Measurements from ENCODE around the gene ODC1.

The ODC1 gene

DNA sequence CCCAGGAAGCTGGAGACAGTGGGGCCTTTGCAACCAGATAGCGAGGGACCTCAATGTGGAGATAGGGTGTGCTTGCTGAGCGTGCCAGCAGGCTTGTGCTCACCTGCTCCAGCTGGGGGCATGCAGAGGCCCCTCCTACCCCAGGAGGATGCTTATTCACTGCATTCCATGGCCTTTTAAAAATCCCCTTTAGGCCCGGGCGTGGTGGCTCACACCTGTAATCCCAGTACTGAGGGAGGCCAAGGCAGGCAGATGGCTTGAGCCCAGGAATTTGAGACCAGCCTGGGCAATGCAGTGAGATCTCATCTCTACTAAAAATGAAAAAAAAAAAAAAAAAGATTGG lies 54.5 kb downstream of the ODC1 start:
- Histone ChIP-seq H3K4me3 (ENCODE audit: insufficient read depth, low read length, poor library complexity, severe bottlenecking) (no peak overlapping the region), H3K4me2 (ENCODE audit: low read depth, low read length, poor library complexity, severe bottlenecking) (no peak overlapping the region), H3F3A (ENCODE audit: insufficient read depth) (no peaks in the 10 kb centered on the region), H3K9me2 (replicated peaks; ENCODE audit: insufficient read depth, low read length) (no peaks in the 10 kb centered on the region), H3K36me3 (ENCODE audit: low read length) (no peaks in the 10 kb centered on the region), H3K79me2 (ENCODE audit: insufficient read depth, low read length) (no peaks in the 10 kb centered on the region), H2AFZ (ENCODE audit: low read depth, low read length, severe bottlenecking) (no peak overlapping the region), H3K27ac (ENCODE audit: low read depth, low read length) (no peak overlapping the region), H3K27me3 (ENCODE audit: low read length) (no peaks in the 10 kb centered on the region), H3K9ac (ENCODE audit: low read length) (no peak overlapping the region), H3K9me3 (ENCODE audit: insufficient read depth, low read length) (no peaks in the 10 kb centered on the region), H4K20me1 (ENCODE audit: low read depth, low read length) (no peaks in the 10 kb centered on the region)
- TF ChIP-seq EZH2phosphoT487 (conservative IDR thresholded peaks at IDR 0.05; ENCODE audit: low read length), result no peak
- TF ChIP-seq, protein P1, sequence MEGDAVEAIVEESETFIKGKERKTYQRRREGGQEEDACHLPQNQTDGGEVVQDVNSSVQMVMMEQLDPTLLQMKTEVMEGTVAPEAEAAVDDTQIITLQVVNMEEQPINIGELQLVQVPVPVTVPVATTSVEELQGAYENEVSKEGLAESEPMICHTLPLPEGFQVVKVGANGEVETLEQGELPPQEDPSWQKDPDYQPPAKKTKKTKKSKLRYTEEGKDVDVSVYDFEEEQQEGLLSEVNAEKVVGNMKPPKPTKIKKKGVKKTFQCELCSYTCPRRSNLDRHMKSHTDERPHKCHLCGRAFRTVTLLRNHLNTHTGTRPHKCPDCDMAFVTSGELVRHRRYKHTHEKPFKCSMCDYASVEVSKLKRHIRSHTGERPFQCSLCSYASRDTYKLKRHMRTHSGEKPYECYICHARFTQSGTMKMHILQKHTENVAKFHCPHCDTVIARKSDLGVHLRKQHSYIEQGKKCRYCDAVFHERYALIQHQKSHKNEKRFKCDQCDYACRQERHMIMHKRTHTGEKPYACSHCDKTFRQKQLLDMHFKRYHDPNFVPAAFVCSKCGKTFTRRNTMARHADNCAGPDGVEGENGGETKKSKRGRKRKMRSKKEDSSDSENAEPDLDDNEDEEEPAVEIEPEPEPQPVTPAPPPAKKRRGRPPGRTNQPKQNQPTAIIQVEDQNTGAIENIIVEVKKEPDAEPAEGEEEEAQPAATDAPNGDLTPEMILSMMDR (IDR thresholded peaks at IDR 0.05; ENCODE audit: insufficient read depth, low read length, poor library complexity, severe bottlenecking), result no peak

DNA sequence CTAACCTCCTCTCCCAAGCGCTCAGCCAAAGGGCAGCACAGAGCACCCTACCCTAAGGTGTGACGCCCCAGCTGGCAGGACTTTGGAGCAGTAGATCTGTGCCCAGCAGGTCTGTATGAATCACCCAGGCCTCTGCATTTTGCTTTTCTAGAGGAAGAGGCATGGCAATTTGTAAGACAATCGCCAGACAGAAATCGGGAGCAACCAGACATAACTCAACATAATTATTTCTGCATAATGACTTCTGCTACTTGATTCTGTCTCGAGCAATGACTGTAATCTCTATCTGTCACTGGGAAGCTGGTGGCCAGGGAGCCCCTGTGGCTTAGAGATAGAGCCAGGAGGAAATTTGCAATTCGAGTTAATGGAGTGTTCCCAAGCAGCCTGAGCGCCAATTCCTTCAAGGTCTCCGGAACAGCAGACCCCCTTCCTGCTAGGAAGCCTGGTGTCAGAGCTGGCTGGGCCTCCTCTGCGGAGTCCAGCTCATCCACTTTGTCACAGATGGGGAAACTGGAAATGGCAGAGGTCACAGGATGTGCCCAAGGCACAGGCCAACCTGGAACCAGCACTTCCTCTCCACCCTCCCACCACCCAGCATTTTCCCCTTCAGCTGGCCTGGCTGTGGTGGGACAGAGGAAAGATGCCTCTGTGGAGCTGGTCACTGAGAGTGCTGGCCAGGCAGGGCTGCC lies 55.0 kb downstream of the ODC1 start:
- Histone ChIP-seq H3K9me3 (ENCODE audit: insufficient read depth, low read length) (no peaks in the 10 kb centered on the region), H4K20me1 (ENCODE audit: low read depth, low read length) (no peaks in the 10 kb centered on the region), H3K4me2 (ENCODE audit: low read depth, low read length, poor library complexity, severe bottlenecking) (no peak overlapping the region), H3K4me3 (ENCODE audit: insufficient read depth, low read length, poor library complexity, severe bottlenecking) (no peak overlapping the region), H2AFZ (ENCODE audit: low read depth, low read length, severe bottlenecking) (no peak overlapping the region), H3K27ac (ENCODE audit: low read depth, low read length) (no peak overlapping the region), H3K27me3 (ENCODE audit: low read length) (no peaks in the 10 kb centered on the region), H3K9me2 (replicated peaks; ENCODE audit: insufficient read depth, low read length) (no peaks in the 10 kb centered on the region), H3K36me3 (ENCODE audit: low read length) (no peaks in the 10 kb centered on the region), H3F3A (ENCODE audit: insufficient read depth) (no peaks in the 10 kb centered on the region), H3K9ac (ENCODE audit: low read length) (no peak overlapping the region), H3K79me2 (ENCODE audit: insufficient read depth, low read length) (no peaks in the 10 kb centered on the region)
- TF ChIP-seq EZH2phosphoT487 (conservative IDR thresholded peaks at IDR 0.05; ENCODE audit: low read length), result no peak
- TF ChIP-seq, protein P1 (IDR thresholded peaks at IDR 0.05; ENCODE audit: insufficient read depth, low read length, poor library complexity, severe bottlenecking), result no peak

DNA sequence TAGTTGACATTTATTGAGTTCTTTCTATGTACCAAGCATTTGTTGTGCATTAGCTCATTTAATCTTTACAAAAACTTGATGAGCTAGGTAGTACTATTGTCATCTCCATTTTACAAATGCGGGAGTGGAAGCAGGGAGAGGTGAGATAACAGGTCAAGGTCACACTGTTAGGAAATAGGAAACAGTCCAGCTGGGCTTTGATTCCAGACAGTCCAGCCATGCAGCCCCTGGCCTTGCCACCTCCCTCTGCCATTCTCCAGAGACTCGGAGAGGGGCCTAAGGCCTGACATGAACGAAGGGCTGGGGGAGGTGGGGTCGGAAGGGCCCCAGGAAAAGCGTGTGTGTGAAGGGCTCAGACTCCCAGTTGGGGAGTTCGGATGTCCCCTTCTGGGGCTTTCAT lies 55.6 kb downstream of the ODC1 start:
- Histone ChIP-seq H3K4me2 (ENCODE audit: low read depth, low read length, poor library complexity, severe bottlenecking) (no peak overlapping the region), H3K9ac (ENCODE audit: low read length) (no peak overlapping the region), H4K20me1 (ENCODE audit: low read depth, low read length) (no peaks in the 10 kb centered on the region), H3K27me3 (ENCODE audit: low read length) (no peaks in the 10 kb centered on the region), H3F3A (ENCODE audit: insufficient read depth) (no peaks in the 10 kb centered on the region), H3K36me3 (ENCODE audit: low read length) (no peaks in the 10 kb centered on the region), H3K9me3 (ENCODE audit: insufficient read depth, low read length) (no peaks in the 10 kb centered on the region), H3K79me2 (ENCODE audit: insufficient read depth, low read length) (no peaks in the 10 kb centered on the region), H2AFZ (ENCODE audit: low read depth, low read length, severe bottlenecking) (no peak overlapping the region), H3K4me3 (ENCODE audit: insufficient read depth, low read length, poor library complexity, severe bottlenecking) (no peak overlapping the region), H3K9me2 (replicated peaks; ENCODE audit: insufficient read depth, low read length) (no peaks in the 10 kb centered on the region), H3K27ac (ENCODE audit: low read depth, low read length) (no peak overlapping the region)
- no peak for TF ChIP-seq EZH2phosphoT487 (conservative IDR thresholded peaks at IDR 0.05; ENCODE audit: low read length)
- TF ChIP-seq, protein P1 (IDR thresholded peaks at IDR 0.05; ENCODE audit: insufficient read depth, low read length, poor library complexity, severe bottlenecking), result no peak

Measured in SU-DHL-6 (cell line).